Skeletal muscle tissue (tissue), 4 donors: ENCODE results near the gene OTC. TPM values are rescaled to one million over a fixed set of nuclear protein-coding genes. Genes with fewer than 3 reads are reported as not detected.

Experiments used
- H3K27ac ChIP-seq: one replicate; pipeline ENCODE4 v1.7.0; 2013; ENCODE audit warnings: mild to moderate bottlenecking, low read depth, low read length, inconsistent platforms
- H3K27me3 ChIP-seq, 3 donors: one replicate each; pipeline ENCODE4 v1.7.0; 2013; ENCODE audit warnings: low read length in 3 of 3; ENCODE audit not compliant: control insufficient read depth in 3 of 3, insufficient read depth in 3 of 3
- H3K36me3 ChIP-seq, 3 donors: one replicate each; pipeline ENCODE4 v1.7.0; 2013; ENCODE audit warnings: low read length in 3 of 3; ENCODE audit not compliant: control insufficient read depth in 3 of 3, insufficient read depth in 3 of 3
- H3K4me1 ChIP-seq, 3 donors: one replicate each; pipeline ENCODE4 v1.7.0; 2013; ENCODE audit warnings: low read length in 3 of 3, mild to moderate bottlenecking in 3 of 3; ENCODE audit not compliant: control insufficient read depth in 3 of 3, insufficient read depth in 3 of 3
- H3K4me3 ChIP-seq, 3 donors: one replicate each; pipeline ENCODE4 v1.7.0; 2013; ENCODE audit warnings: low read length in 3 of 3
- H3K9ac ChIP-seq, 3 donors: one replicate each; pipeline ENCODE4 v1.7.0; 2013; ENCODE audit warnings: low read length in 3 of 3, mild to moderate bottlenecking in 3 of 3, moderate library complexity in 2 of 3, low read depth in 1 of 3
- H3K9me3 ChIP-seq, 3 donors: one replicate each; pipeline ENCODE4 v1.7.0; 2013; ENCODE audit warnings: low read length in 3 of 3; ENCODE audit not compliant: control insufficient read depth in 3 of 3
- total RNA-seq: library from RNA; depleted of rRNA; stranded (reverse); fragments of >200 nt; gene quantifications from one replicate; pipeline ENCODE4 v1.2.3, GENCODE V29; 2014
- donor health status: Osteomylitis.

OTC gene
- total RNA-seq, 1 donor from 2014 or later: not detected

- Histone ChIP-seq H3K4me3 (peak overlapping the region in 2 of 3 donors; percentile 75), H3K9ac (peak overlapping the region in 2 of 3 donors; percentile 57 to 74), H3K27ac (no peak overlapping the region)
These were observed 26.3 kb upstream of the OTC start for GRCh38 chrX:38326086-38326485.

GRCh38 chrX:38327007-38327774 lies 25.2 kb upstream of the OTC start, which contains the start of gene RPGR:
RPGR (minus strand) TSS chrX:38327509; CDS start chrX:38327367, 142 bp downstream.
- Histone ChIP-seq H3K27ac (peak within 1 kb of the TSS; percentile 82), H3K36me3 (no peaks in the 10 kb centered on the region), H3K9ac (peak within 1 kb of the TSS; percentile 57 to 74 (median 68)), H3K27me3 (no peaks in the 10 kb centered on the region), H3K4me1 (peaks cover 0 to 4% (median 2%) of the 10 kb centered on the region in 3 donors), H3K9me3 (no peaks in the 10 kb centered on the region), H3K4me3 (peak within 1 kb of the TSS; percentile 75 to 83 (median 75))

More at GRCh38 chrX:38326086-38326485, 26.3 kb upstream of the OTC start:
- Histone ChIP-seq H3K27me3 (no peaks in the 10 kb centered on the region), H3K9me3 (no peaks in the 10 kb centered on the region), H3K4me1 (peaks cover 0 to 4% (median 2%) of the 10 kb centered on the region in 3 donors), H3K36me3 (no peaks in the 10 kb centered on the region)

- peak overlapping the region; percentile 16 to 75 (median 46) for H3K4me3 ChIP-seq
- no peaks in the 10 kb centered on the region for H3K9me3 ChIP-seq
- peaks cover 0 to 4% (median 2%) of the 10 kb centered on the region in 3 donors for H3K4me1 ChIP-seq
- no peaks in the 10 kb centered on the region for H3K36me3 ChIP-seq
- no peak overlapping the region for H3K27ac ChIP-seq
- no peak overlapping the region for H3K9ac ChIP-seq
- no peaks in the 10 kb centered on the region for H3K27me3 ChIP-seq
These were observed 24.7 kb upstream of the OTC start for GRCh38 chrX:38327775-38328081.

GRCh38 chrX:38332505-38332904 lies 19.9 kb upstream of the OTC start:
- Histone ChIP-seq H3K9ac (no peak overlapping the region), H3K4me1 (no peaks in the 10 kb centered on the region), H3K4me3 (no peak overlapping the region), H3K9me3 (no peaks in the 10 kb centered on the region), H3K36me3 (no peaks in the 10 kb centered on the region), H3K27me3 (peaks cover 0 to 3% (median 0%) of the 10 kb centered on the region in 3 donors), H3K27ac (no peak overlapping the region)

GRCh38 chrX:38335382-38335781 lies 17.0 kb upstream of the OTC start:
- Histone ChIP-seq H3K27ac (no peak overlapping the region), H3K4me1 (no peaks in the 10 kb centered on the region), H3K4me3 (no peak overlapping the region), H3K9me3 (no peaks in the 10 kb centered on the region), H3K36me3 (no peaks in the 10 kb centered on the region), H3K27me3 (peaks cover 0 to 3% (median 0%) of the 10 kb centered on the region in 3 donors), H3K9ac (no peak overlapping the region)

- no peaks in the 10 kb centered on the region for H3K36me3 ChIP-seq
- H3K4me3 ChIP-seq: no peak overlapping the region
- H3K27ac ChIP-seq: no peak overlapping the region
- H3K9ac ChIP-seq: no peak overlapping the region
- no peaks in the 10 kb centered on the region for H3K4me1 ChIP-seq
- H3K9me3 ChIP-seq: no peaks in the 10 kb centered on the region
- H3K27me3 ChIP-seq: peaks cover 0 to 3% (median 0%) of the 10 kb centered on the region in 3 donors
These were observed 15.7 kb upstream of the OTC start for GRCh38 chrX:38336538-38337240.

GRCh38 chrX:38341442-38341841 lies 11.0 kb upstream of the OTC start:
- H3K9ac ChIP-seq: no peak overlapping the region
- H3K9me3 ChIP-seq: no peaks in the 10 kb centered on the region
- no peak overlapping the region for H3K4me3 ChIP-seq
- no peak overlapping the region for H3K27ac ChIP-seq
- H3K4me1 ChIP-seq: no peaks in the 10 kb centered on the region
- no peaks in the 10 kb centered on the region for H3K36me3 ChIP-seq
- no peaks in the 10 kb centered on the region for H3K27me3 ChIP-seq

- Histone ChIP-seq H3K27me3 (no peaks in the 10 kb centered on the region), H3K9ac (no peak overlapping the region), H3K4me3 (no peak overlapping the region)
These were observed 9.3 kb upstream of the OTC start for GRCh38 chrX:38342853-38343778.

GRCh38 chrX:38346150-38346549 lies 6.3 kb upstream of the OTC start:
- Histone ChIP-seq H3K9ac (no peak overlapping the region), H3K4me1 (no peaks in the 10 kb centered on the region), H3K27me3 (no peaks in the 10 kb centered on the region), H3K4me3 (no peak overlapping the region), H3K36me3 (no peaks in the 10 kb centered on the region), H3K9me3 (no peaks in the 10 kb centered on the region), H3K27ac (no peak overlapping the region)

More at GRCh38 chrX:38342853-38343778, 9.3 kb upstream of the OTC start:
- Histone ChIP-seq H3K36me3 (no peaks in the 10 kb centered on the region), H3K27ac (no peak overlapping the region), H3K9me3 (no peaks in the 10 kb centered on the region), H3K4me1 (no peaks in the 10 kb centered on the region)
